Mononuclear cell (primary cell): ENCODE results near the gene CAMK2A. TPM values are rescaled to one million over a fixed set of nuclear protein-coding genes. Genes with fewer than 3 reads are reported as not detected.

Experiments
- H3K27me3 ChIP-seq: 2 replicates; pipeline ENCODE4 v1.6.0; 2011; ENCODE audit warnings: low read length, control low read depth; ENCODE audit not compliant: insufficient read depth
- H3K4me1 ChIP-seq: 2 replicates; pipeline ENCODE4 v1.5.1; 2011; ENCODE audit warnings: mild to moderate bottlenecking, low read length, control low read depth; ENCODE audit not compliant: insufficient read depth
- H3K4me3 ChIP-seq: 2 replicates; pipeline ENCODE4 v1.5.1; 2011; ENCODE audit warnings: mild to moderate bottlenecking, low read length, moderate library complexity
- H3K9me3 ChIP-seq: 2 replicates; pipeline ENCODE4 v1.5.1; 2011; ENCODE audit warnings: low read depth, mild to moderate bottlenecking, control low read depth, low read length
- total RNA-seq: library from RNA; depleted of rRNA; stranded (reverse); fragments of >200 nt; gene quantifications from one replicate; pipeline ENCODE4 v1.2.3, GENCODE V29; 2012

CAMK2A gene
- total RNA-seq, 1 donor, result 0.94 TPM

GRCh38 chr5:150218693-150219035, 70.9 kb downstream of the CAMK2A start:
- Histone ChIP-seq H3K4me3 (no peak overlapping the region), H3K4me1 (no peaks in the 10 kb centered on the region), H3K9me3 (no peaks in the 10 kb centered on the region)

GRCh38 chr5:150217873-150218692, 71.5 kb downstream of the CAMK2A start:
- no peaks in the 10 kb centered on the region for H3K4me1 ChIP-seq
- H3K4me3 ChIP-seq, result no peak overlapping the region
- H3K9me3 ChIP-seq, result no peaks in the 10 kb centered on the region

More at GRCh38 chr5:150218693-150219035, 70.9 kb downstream of the CAMK2A start:
- H3K27me3 ChIP-seq, result no peaks in the 10 kb centered on the region

GRCh38 chr5:150217038-150217437, 72.5 kb downstream of the CAMK2A start:
- H3K9me3 ChIP-seq, result no peaks in the 10 kb centered on the region
- H3K27me3 ChIP-seq, result no peaks in the 10 kb centered on the region
- H3K4me1 ChIP-seq, result no peaks in the 10 kb centered on the region
- no peak overlapping the region for H3K4me3 ChIP-seq

More at GRCh38 chr5:150217873-150218692, 71.5 kb downstream of the CAMK2A start:
- H3K27me3 ChIP-seq, result no peaks in the 10 kb centered on the region

GRCh38 chr5:150215979-150216944, 73.3 kb downstream of the CAMK2A start:
- H3K4me1 ChIP-seq, result no peaks in the 10 kb centered on the region
- no peak overlapping the region for H3K4me3 ChIP-seq
- no peaks in the 10 kb centered on the region for H3K27me3 ChIP-seq
- no peaks in the 10 kb centered on the region for H3K9me3 ChIP-seq

GRCh38 chr5:150214289-150214688, 75.3 kb downstream of the CAMK2A start:
- Histone ChIP-seq H3K4me3 (no peak overlapping the region), H3K27me3 (no peaks in the 10 kb centered on the region), H3K4me1 (peaks cover 2% of the 10 kb centered on the region), H3K9me3 (no peaks in the 10 kb centered on the region)

- Histone ChIP-seq H3K9me3 (no peaks in the 10 kb centered on the region), H3K27me3 (no peaks in the 10 kb centered on the region), H3K4me1 (peaks cover 9% of the 10 kb centered on the region), H3K4me3 (no peak overlapping the region)
Measured at GRCh38 chr5:150213530-150213929, 76.0 kb downstream of the CAMK2A start.

- Histone ChIP-seq H3K27me3 (peaks cover 6% of the 10 kb centered on the region), H3K9me3 (no peaks in the 10 kb centered on the region), H3K4me3 (no peak overlapping the region), H3K4me1 (peaks cover 9% of the 10 kb centered on the region)
Measured at GRCh38 chr5:150211156-150212030, 78.2 kb downstream of the CAMK2A start.

GRCh38 chr5:150210644-150211043, 78.9 kb downstream of the CAMK2A start:
- peaks cover 6% of the 10 kb centered on the region for H3K27me3 ChIP-seq
- peaks cover 9% of the 10 kb centered on the region for H3K4me1 ChIP-seq
- H3K9me3 ChIP-seq, result no peaks in the 10 kb centered on the region
- no peak overlapping the region for H3K4me3 ChIP-seq

GRCh38 chr5:150209099-150209635, 80.4 kb downstream of the CAMK2A start:
- Histone ChIP-seq H3K9me3 (no peaks in the 10 kb centered on the region), H3K27me3 (peaks cover 6% of the 10 kb centered on the region), H3K4me1 (peaks cover 9% of the 10 kb centered on the region), H3K4me3 (no peak overlapping the region)

GRCh38 chr5:150208187-150209098, 81.1 kb downstream of the CAMK2A start:
- peaks cover 9% of the 10 kb centered on the region for H3K4me1 ChIP-seq
- peaks cover 6% of the 10 kb centered on the region for H3K27me3 ChIP-seq
- H3K9me3 ChIP-seq, result no peaks in the 10 kb centered on the region
- no peak overlapping the region for H3K4me3 ChIP-seq

- no peaks in the 10 kb centered on the region for H3K9me3 ChIP-seq
- peaks cover 6% of the 10 kb centered on the region for H3K27me3 ChIP-seq
- no peak overlapping the region for H3K4me3 ChIP-seq
- peaks cover 9% of the 10 kb centered on the region for H3K4me1 ChIP-seq
Measured at GRCh38 chr5:150206779-150207115, 82.8 kb downstream of the CAMK2A start.

DNA sequence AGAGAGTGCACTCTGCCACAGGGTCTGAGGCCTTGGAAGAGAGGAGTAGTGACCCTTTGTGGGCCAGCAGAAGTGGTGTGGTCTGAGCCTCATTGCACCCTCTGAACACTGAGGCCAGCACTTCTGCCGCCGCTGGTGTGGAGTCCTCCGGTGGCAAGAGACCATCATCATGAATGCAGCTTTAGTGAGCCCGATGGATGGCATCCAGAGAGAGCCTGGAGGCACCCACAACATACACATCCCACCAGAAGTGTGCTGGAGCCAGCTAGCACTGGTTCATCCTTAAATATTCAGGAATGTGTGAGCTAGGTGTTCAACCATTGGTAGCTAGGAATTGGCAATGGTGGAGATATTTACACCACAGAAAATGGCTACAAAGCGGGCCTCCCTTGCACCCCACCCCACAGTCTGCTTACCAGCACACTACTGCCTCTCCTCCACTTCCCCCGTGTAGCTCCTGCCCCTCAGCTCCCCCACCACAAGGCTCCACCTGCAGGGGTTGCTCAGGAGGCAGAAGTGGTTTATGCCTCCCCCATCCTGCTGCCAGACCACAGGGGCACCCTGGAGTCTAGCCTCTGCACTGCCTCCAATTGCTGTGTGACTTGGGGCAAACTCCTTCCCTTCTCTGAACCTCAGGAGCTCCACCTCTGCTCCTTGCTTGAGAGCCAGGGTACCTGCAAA, 83.3 kb downstream of the CAMK2A start:
- peaks cover 6% of the 10 kb centered on the region for H3K27me3 ChIP-seq
- no peak overlapping the region for H3K4me3 ChIP-seq
- H3K9me3 ChIP-seq, result no peaks in the 10 kb centered on the region
- peaks cover 9% of the 10 kb centered on the region for H3K4me1 ChIP-seq

DNA sequence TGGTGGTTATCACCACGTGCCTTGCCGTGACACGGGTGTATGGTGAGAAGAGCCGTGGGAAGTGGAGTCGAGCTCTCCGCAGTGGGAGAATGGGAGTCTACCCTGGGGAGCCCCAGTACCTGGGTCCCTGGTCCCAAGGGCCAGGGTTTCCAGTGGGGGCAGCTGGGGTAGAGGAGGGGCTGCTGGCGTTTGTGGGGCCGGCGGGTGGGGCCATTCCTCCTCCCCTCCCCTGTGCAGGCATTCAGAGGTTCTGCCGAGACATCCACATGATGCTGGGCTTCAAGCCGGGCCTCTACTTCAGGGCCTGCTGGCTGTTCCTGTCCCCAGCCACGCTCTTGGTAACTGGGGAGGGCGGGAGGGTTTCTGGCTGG, 85.0 kb downstream of the CAMK2A start:
- Histone ChIP-seq H3K4me3 (no peak overlapping the region), H3K9me3 (no peaks in the 10 kb centered on the region), H3K4me1 (peaks cover 9% of the 10 kb centered on the region), H3K27me3 (peaks cover 6% of the 10 kb centered on the region)
